GM19043 (cell line): ENCODE results near the gene IGBP1.
"Not testable (repeated sequence)": the region's sequence is repeated elsewhere in the genome, so short reads cannot be mapped to it uniquely, and the experiment has no call there.

ENCODE experiments used
- ATAC-seq: cut with Tn5 transposase; IDR thresholded peaks from one replicate; pipeline ENCODE4 v1.9.1; 2021; ENCODE audit warnings: low read depth; ENCODE audit not compliant: unreplicated experiment

IGBP1 gene

DNA sequence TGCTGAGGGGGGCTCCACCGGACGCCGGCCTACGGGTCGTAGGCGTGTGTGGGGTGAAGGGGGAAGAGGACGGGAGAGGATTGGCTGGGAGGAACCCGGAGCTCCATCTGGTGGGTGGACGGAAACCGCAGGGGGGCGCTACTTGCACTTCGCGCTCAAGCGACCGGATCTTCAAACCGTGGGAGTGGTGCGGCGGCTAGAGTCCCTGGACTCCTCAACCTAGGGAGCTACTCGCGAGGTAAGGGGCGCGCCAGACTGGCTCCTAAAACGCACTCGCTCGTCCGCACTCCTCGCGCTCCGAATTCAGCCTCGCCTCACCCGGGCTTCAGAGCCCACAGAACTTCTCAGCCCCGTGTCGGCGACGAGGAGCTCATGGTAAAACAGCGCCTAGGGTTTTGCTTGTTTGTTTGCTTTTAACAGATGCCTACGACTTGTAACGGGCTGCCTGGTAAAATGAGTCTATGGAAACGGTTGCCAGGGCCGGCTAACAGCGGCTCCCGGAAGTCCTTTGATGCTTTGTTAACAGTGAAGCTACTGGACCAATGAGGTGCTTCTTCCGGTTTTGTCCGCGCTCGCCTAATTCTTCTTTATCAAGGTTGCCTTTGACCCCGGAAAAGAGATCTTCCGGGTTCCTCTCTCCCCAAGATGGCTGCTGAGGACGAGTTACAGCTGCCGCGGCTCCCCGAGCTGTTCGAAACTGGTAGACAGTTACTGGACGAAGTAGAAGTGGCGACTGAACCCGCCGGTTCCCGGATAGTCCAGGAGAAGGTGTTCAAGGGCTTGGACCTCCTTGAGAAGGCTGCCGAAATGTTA is at the start of gene IGBP1:
IGBP1 (plus strand) TSS at position 145 of the 813 bp plus-strand sequence; CDS start at position 646, 501 bp downstream.
- peak; percentile 86 for ATAC-seq

- no peak for ATAC-seq
Observed at GRCh38 chrX:70084592-70085240, 48.5 kb upstream of the IGBP1 start.

DNA sequence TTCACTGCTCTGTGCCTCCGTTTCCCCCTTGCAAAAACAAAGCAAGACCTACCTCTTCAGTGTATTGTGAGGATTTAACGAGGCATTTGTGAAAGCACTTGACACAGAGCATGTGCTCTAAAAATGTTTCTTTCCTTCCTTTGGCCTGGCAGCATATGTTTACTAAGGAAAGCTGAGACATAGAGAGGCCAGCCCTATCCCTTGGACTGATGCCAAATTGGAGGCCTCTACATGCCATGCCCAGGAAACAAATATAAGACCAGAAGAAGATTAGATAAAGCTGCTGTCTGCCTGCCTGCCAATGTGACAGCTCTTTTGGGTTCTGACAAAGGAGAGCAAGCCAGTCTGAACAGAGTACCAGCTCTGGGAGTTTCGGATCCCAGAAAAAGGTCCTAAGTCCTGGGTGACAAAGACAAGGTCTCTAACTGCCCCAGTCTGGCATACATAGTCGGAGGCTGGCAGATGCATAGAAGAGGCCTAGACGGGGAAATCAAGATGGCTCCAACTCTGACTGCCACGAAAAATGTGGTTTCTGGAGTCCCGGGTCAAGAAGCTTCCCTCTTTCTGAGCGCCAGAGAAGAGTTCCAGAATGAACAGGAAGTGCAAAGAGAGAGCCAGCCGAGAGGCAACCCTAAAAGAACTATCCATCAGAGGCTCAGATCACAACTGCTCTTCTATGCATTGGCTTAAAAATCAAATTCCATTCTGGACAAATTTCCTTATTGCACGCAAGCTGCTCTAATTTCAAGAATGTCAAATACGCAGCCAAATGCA is 45.2 kb upstream of the IGBP1 start:
- no peak for ATAC-seq

DNA sequence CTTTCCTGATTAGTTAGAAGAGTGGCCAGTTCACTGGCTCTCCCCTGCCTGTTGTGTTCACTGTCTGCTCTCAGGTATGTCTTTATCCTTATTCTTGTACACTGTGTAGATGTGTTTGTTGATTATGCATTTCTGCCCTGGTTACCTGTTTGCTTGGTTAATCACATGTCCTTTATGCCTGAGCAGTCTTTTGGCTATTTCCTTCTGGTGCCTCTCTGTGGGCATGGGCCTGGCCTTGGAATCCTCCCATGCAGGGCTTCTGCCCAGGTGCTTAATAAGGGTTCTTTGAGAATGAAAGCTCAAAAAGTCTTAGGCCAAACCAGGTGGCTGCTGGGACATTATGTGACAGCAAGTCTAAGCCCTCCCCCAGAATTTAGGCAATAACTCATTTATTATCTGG is 44.5 kb upstream of the IGBP1 start:
- no peak for ATAC-seq

DNA sequence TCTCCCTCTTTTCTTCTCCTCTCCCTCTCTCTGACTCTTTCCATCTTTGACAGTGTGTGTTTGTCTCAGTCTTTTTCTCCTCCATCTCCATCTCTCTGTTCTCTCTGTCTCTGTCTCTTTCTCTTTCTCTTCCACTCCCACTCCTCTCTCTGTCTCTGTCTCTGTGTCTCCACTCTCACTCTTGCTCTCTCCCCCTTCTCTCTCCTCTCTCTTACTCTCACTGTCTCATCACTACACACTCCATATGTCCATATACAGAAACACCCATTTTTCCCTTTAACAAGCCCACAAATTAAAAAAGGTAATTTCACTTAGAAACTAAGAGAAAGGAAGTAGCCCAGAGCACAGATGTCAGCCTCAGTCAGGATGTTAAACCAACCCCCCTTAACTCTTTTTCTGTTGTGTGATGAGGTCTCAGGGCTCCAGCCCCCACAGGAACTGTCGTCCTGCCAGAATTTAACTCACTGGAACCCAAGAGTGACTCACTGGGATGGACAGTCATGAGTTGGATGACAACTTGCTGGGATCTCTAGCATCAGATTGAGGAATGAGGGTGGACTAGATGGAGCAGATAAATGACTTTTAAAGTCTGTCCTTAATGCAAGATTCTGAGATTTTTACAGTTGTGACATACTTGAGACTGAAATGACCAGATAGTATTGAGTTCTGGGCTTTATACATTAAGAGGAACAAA is 43.5 kb upstream of the IGBP1 start:
- no peak for ATAC-seq

DNA sequence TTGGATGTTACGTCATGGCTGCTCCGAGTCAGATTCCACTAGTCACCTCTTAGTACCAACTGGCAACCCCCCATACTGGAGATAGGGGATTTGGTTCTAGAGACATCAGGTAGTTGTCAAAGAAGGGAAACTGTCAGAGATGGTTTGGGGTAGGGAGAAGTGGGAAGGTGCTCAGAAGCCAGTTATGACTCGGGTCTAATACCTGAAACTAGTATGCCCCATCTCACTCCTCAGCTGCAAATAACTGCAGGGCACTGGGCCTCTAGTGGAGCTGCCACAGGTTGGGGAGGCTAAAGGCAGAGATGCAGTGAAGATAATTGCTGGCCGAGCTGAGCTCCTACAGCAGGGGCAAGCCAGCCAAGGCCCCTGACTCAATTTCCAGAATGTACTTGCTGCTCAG is 41.0 kb upstream of the IGBP1 start:
- no peak for ATAC-seq

DNA sequence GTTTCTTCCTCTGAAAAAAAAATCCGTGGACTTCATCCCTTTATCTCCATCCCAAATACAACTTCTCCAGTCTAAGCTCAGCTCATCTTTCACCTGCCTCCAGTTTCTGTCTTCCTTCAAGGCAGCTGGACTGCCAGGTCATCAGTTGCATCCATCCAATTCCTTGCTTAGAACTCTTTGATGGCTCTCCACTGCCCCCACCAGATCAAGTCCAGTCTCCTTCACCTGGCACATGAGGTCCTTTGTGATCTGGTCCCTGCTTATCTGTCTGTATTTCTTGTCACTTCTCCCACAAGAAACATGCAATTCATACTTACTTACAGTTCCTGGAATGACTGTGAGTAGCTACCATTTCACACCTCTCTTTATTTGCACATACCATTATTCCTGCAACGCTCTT is 37.2 kb upstream of the IGBP1 start:
- ATAC-seq = no peak

DNA sequence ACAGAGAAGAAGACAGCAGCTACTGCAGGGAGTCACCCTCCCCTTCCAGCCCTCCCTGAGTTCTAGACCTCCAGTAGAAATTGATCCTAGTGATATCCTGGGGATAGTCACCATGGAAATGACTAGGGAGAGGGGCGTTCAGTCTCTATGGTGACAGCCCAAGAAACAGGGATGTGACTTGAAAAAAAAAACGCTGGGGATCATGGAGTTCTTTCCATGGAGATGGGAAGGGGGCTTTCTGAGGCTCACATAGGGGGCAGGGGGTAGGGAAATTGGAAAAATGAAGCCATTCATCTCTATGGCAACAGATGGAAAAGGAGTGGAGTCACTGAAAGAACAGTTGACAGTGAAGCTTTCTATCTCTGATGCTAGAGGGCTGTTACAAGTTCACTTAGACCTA is 28.0 kb upstream of the IGBP1 start:
- ATAC-seq = no peak

DNA sequence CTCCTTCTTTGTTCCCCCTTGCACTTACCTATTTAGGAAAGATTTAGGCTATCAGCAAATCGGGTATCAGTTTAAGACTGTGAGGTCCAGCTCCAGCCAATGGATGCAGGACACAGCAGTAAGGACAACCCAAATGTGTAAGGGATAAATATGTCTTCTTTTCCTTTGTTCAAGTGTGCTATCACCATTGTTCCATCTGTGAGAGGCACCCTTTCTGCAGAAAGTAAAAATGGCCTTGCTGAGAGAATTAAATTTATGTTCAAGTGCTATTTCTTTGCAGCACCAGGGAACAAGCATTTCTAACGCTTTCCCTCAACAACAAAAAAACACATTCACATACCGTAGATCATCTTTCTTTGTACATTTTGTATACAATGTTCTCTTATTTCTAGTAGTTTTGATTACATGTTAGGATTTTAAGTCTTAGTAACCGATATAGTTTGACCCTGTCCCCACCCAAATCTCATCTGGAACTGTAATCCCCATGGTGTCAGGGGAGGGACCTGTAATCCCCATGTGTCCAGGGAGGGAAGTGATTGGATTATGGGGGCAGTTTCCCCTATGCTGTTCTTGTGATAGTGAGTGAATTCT is 21.7 kb upstream of the IGBP1 start:
- not testable (repeated sequence) for ATAC-seq

DNA sequence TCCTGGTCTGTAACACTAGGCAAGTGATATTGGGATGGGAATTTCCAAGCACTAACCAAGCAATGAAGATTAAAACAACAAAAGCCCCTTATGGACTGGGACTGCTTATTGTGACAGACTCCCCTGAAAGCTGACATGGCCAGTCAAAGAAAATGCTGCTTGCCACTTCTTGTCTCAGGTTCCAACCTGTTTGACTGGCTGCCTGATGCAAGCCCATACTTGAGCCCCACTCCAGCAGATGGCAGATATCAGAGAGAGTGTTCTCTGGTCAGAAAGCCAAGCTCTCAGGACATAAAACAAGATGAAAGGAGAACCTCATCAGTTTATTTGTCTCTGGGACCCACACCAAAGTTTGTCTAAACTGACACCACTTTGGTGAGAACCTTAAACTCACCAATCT is 15.5 kb upstream of the IGBP1 start:
- no peak for ATAC-seq

- not testable (repeated sequence) for ATAC-seq
Observed at GRCh38 chrX:70123014-70123413, 10.2 kb upstream of the IGBP1 start.

GRCh38 chrX:70124678-70125077 is 8.6 kb upstream of the IGBP1 start:
- no peak for ATAC-seq

DNA sequence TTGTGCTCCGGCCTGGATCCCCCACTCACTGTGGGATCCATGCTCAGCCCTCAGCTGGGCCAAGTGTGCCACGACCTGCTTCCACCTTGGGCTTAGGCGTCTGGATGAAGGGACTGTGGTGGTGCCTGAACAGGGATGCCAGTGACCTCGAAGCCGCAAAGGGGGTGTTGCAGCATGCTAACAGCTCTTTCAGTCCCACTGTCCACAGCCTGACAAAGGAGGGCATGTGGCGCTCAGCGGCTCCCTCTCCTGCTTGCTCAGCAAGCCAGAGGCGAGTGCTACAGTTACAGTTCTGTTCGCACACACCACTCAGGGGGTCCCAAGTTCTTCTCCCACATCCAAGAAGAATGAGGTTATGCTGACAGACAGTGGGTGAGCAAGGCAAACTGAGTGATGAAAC is 5.2 kb upstream of the IGBP1 start:
- no peak for ATAC-seq

GRCh38 chrX:70129816-70130215 is 3.4 kb upstream of the IGBP1 start:
- ATAC-seq = no peak

GRCh38 chrX:70132224-70132623 is 1.0 kb upstream of the IGBP1 start:
- no peak for ATAC-seq

- ATAC-seq = peak; percentile 10
Observed at GRCh38 chrX:70132877-70133302, 357 bp upstream of the IGBP1 start.

- no peak for ATAC-seq
Observed at GRCh38 chrX:70134116-70134477, 850 bp downstream of the IGBP1 start.

DNA sequence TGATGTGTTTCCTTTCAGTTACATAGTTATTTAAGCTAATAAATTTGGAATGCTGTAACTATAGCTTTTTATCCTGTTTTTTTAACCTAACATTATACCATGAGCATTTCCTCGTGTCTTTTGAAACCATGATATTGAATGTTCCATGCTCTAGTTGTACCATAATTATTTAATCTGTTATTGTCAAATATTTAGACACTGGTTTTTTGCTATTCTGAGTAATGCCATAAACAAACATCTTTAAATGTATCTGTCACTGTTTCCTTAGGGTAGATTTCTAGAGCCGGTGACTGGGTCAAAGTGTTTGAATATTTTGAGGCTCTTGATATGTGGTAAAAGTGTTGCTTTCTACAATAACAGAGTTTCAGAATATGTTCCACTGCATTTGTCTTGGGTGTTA is 5.4 kb downstream of the IGBP1 start:
- no peak for ATAC-seq

DNA sequence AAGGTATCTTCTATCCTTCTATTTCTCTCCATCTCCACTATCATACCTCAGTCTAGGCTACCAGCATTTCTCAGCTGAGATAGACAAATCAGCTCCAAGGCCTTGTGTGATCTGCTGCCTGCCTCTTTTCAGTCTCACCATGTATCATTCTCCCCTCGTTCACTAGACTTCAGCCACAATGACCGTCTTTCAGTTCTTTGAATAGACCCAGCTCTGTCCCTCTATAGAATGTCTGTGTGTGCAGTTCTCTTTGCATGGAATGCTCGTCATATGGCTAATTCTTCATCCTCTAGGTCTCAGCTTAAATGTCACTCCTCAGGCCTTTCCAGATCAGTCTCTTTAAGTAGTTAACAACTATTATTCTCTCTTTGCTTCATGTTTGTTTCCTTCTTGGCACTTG is 6.5 kb downstream of the IGBP1 start:
- ATAC-seq = no peak

GRCh38 chrX:70141373-70141772 is 8.1 kb downstream of the IGBP1 start:
- ATAC-seq = no peak
